GM12878 (cell line): ENCODE results near the gene ELK4. TPM values are rescaled to one million over a fixed set of nuclear protein-coding genes. Genes with fewer than 3 reads are reported as not detected.

ENCODE experiments used
- ATAC-seq: fragments of 200-7000 bp; cut with Tn5 transposase; 3 replicates; pipeline ENCODE4 v1.9.1; 2020; ENCODE audit warnings: mild to moderate bottlenecking, moderate library complexity
- BruUV-seq: library from RNA; stranded (reverse); fragments of 400-500 nt; replicated peaks from 2 replicates; lab custom pipeline; 2021; lab: Mats Ljungman, UMichigan
- CTCF ChIA-PET: fragments of 300-600 bp; sonication (Branson Sonifier 250); formaldehyde crosslinking; extraction: SDS; loops from one replicate; lab custom pipeline; 2021; ENCODE audit warnings: inconsistent platforms; lab: Yijun Ruan, JAX
- POLR2A ChIA-PET: fragments of 350-600 bp; formaldehyde crosslinking; extraction: SDS; loops from one replicate; lab custom pipeline; 2021; ENCODE audit warnings: inconsistent platforms; lab: Charles Lee
- RAD21 ChIA-PET: fragments of 300-600 bp; sonication (Branson Sonifier 250); formaldehyde crosslinking; loops from one replicate; lab custom pipeline; 2023; ENCODE audit warnings: antibody characterized with exemption; ENCODE audit not compliant: unreplicated experiment; lab: Charles Lee
- SMC1A ChIA-PET: fragments of 300-600 bp; sonication (Branson Sonifier 250); formaldehyde crosslinking; loops from one replicate; lab custom pipeline; 2023; ENCODE audit not compliant: unreplicated experiment, uncharacterized antibody; lab: Charles Lee
- DNase-seq: peaks from one replicate; pipeline ENCODE4 v3.0.0-alpha.2; 2011; ENCODE audit warnings: low read depth, low spot score
- FAIRE-seq: peaks from 3 replicates; lab custom pipeline; 2011; peaks lifted over from hg19 to GRCh38; lab: Jason Lieb, UNC
- H2AFZ ChIP-seq: 2 replicates; pipeline ENCODE4 v1.6.0; 2011; ENCODE audit warnings: low read depth, low read length, control low read depth; ENCODE audit not compliant: control insufficient read depth
- H3K27ac ChIP-seq: 2 replicates; pipeline ENCODE4 v1.5.1; 2011; ENCODE audit warnings: control low read depth; ENCODE audit not compliant: control insufficient read depth, insufficient read depth
- H3K27me3 ChIP-seq, 2 experiments: replicated peaks in 1 of 2; 2 replicates each; pipeline versions ENCODE4 v1.6.0 to v1.6.1; 2011; ENCODE audit warnings: low read length in 1 of 2; ENCODE audit not compliant: control insufficient read depth in 2 of 2, insufficient read depth in 2 of 2
- H3K36me3 ChIP-seq, 2 experiments: 2 replicates each; pipeline ENCODE4 v1.5.1; 2011; ENCODE audit warnings: low read length in 1 of 2; ENCODE audit not compliant: control insufficient read depth in 2 of 2, insufficient read depth in 2 of 2
- H3K4me1 ChIP-seq: 2 replicates; pipeline ENCODE4 v1.6.1; 2011; ENCODE audit warnings: mild to moderate bottlenecking, low read length, moderate library complexity, mixed read lengths; ENCODE audit not compliant: control insufficient read depth, insufficient read depth
- H3K4me2 ChIP-seq: 2 replicates; pipeline ENCODE4 v1.6.0; 2011; ENCODE audit warnings: control low read depth; ENCODE audit not compliant: control insufficient read depth, insufficient read depth
- H3K4me3 ChIP-seq: fragments of 200-600 bp; sonication (generic); 2 replicates; pipeline ENCODE4 v1.5.1; 2016
- H3K79me2 ChIP-seq: 2 replicates; pipeline ENCODE4 v1.6.0; 2011; ENCODE audit warnings: low read length; ENCODE audit not compliant: control insufficient read depth, insufficient read depth
- H3K9ac ChIP-seq: 2 replicates; pipeline ENCODE4 v1.8.0; 2011; ENCODE audit warnings: low read length, control low read depth, mixed read lengths; ENCODE audit not compliant: control insufficient read depth, insufficient read depth
- H3K9me3 ChIP-seq: replicated peaks from 3 replicates; pipeline ENCODE4 v1.5.1; 2011; ENCODE audit warnings: mild to moderate bottlenecking, low read length; ENCODE audit not compliant: control insufficient read depth, insufficient read depth
- H4K20me1 ChIP-seq: 2 replicates; pipeline ENCODE4 v1.6.0; 2011; ENCODE audit not compliant: control insufficient read depth, insufficient read depth
- EED ChIP-seq: sonication (generic); IDR thresholded peaks from 2 replicates; pipeline ENCODE4 v1.6.1; 2016; ENCODE audit warnings: antibody characterized with exemption, low read depth
- ETV6 ChIP-seq, 2 experiments: fragments of 450-650 bp in 1 of 2; IDR thresholded peaks in 1 of 2; conservative IDR thresholded peaks in 1 of 2; 2 replicates each; pipeline ENCODE4 v1.6.1; 2014; ENCODE audit warnings: antibody characterized with exemption in 1 of 2, borderline replicate concordance in 1 of 2, low read depth in 1 of 2, mild to moderate bottlenecking in 1 of 2, moderate library complexity in 1 of 2
- HDAC2 ChIP-seq: fragments of 200-600 bp; sonication (generic); IDR thresholded peaks from 2 replicates; pipeline ENCODE4 v1.6.1; 2017
- IKZF2 ChIP-seq, 2 experiments: fragments of 450-650 bp; IDR thresholded peaks; 2 replicates each; pipeline ENCODE4 v1.6.1; 2017; ENCODE audit warnings: mild to moderate bottlenecking in 2 of 2, moderate library complexity in 2 of 2
- MEF2B ChIP-seq: fragments of 450-650 bp; IDR thresholded peaks from 2 replicates; pipeline ENCODE4 v1.6.1; 2018; ENCODE audit warnings: mild to moderate bottlenecking, moderate library complexity; ENCODE audit not compliant: partially characterized antibody, poor library complexity, severe bottlenecking
- NR2F1 ChIP-seq: fragments of 450-650 bp; conservative IDR thresholded peaks from 2 replicates; pipeline ENCODE4 v1.6.1; 2017; ENCODE audit warnings: mild to moderate bottlenecking
- RAD51 ChIP-seq: fragments of 450-650 bp; IDR thresholded peaks from 2 replicates; pipeline ENCODE4 v1.6.1; 2016; ENCODE audit warnings: moderate library complexity, mild to moderate bottlenecking, inconsistent platforms
- SPI1 ChIP-seq: IDR thresholded peaks from 2 replicates; pipeline ENCODE4 v1.6.1; 2011; ENCODE audit warnings: low read depth, mild to moderate bottlenecking, low read length, moderate library complexity, borderline replicate concordance; ENCODE audit not compliant: insufficient read depth
- SRF ChIP-seq, 2 experiments: IDR thresholded peaks; 2 replicates each; pipeline ENCODE4 v1.6.1; 2011; ENCODE audit warnings: low read depth in 2 of 2, low read length in 2 of 2, mild to moderate bottlenecking in 1 of 2, moderate library complexity in 1 of 2
- ZNF217 ChIP-seq: fragments of 450-650 bp; IDR thresholded peaks from 2 replicates; pipeline ENCODE4 v1.6.1; 2017; ENCODE audit warnings: antibody characterized with exemption, mild to moderate bottlenecking
- WGBS: methylation state at CpG from one replicate; pipeline ENCODE4 v1.1.6; 2016; ENCODE audit warnings: low lambda C conversion rate; ENCODE audit not compliant: insufficient replicate concordance, insufficient coverage; ENCODE audit errors: missing lambda C conversion rate; 5-methylcytosine and 5-hydroxymethylcytosine counted together
- in situ Hi-C: fragments of 300-500 bp; cut with MboI; formaldehyde crosslinking; loops from 9 replicates; pipeline ENCODE4 v1.14.3; 2018; ENCODE audit warnings: mixed read lengths
- intact Hi-C: fragments of 100-400 bp; cut with micrococcal nuclease; formaldehyde crosslinking; loops from one replicate; pipeline ENCODE4 v1.14.2; 2022; ENCODE audit not compliant: unreplicated experiment
- polyA plus RNA-seq, 11 experiments: library from polyadenylated mRNA; depleted of rRNA in 4 of 11; unstranded in 6 of 11; stranded (reverse) in 5 of 11; fragments of >200 nt; fragmentation: Nextera tagmentation in 4 of 11; fragmentation: Illumina TruSeq in 1 of 11; extraction: Ambion mirVana in 4 of 11; extraction: Trizol in 1 of 11; gene quantifications; 1 replicate in 1 of 11; 2 replicates in 10 of 11; pipeline versions ENCODE4 v1.2.1 to v1.2.3, GENCODE V29; 2011 to 2016; ENCODE audit warnings: inconsistent platforms in 2 of 11, missing spikeins in 2 of 11, low read depth in 1 of 11
- total RNA-seq, 4 experiments: library from RNA; depleted of rRNA in 3 of 4; stranded (reverse); fragments of >200 nt in 3 of 4; fragmentation: Illumina TruSeq in 1 of 4; extraction: Trizol in 1 of 4; gene quantifications; 2 replicates each; pipeline versions ENCODE4 v1.2.1 to v1.2.3, GENCODE V29; 2013 to 2021
- TF ChIP-seq, protein P1 (sequence below): IDR thresholded peaks from 2 replicates; pipeline ENCODE4 v1.6.1; 2011; ENCODE audit warnings: mild to moderate bottlenecking, low read depth, low read length, moderate library complexity; ENCODE audit not compliant: insufficient replicate concordance

Gene ELK4
- total and polyA plus RNA-seq, 10 of the 15 experiments (the other 5 are each of a cell fraction or from before 2014, with no cell fraction given): 5.2 to 71.5 (median 18.5) TPM

GRCh38 chr1:205595861-205596260, 36.0 kb downstream of the ELK4 start:
- Histone ChIP-seq H3K79me2 (peaks cover 7% of the 10 kb centered on the region), H3K9ac (no peak overlapping the region), H3K4me2 (peak overlapping the region; percentile 36), H3K9me3 (no peaks in the 10 kb centered on the region), H4K20me1 (no peaks in the 10 kb centered on the region), H3K36me3 (peaks cover 0 to 13% of the 10 kb centered on the region in 2 experiments; a peak in 2 of 4 replicates), H3K4me1 (peaks cover 53% of the 10 kb centered on the region), H2AFZ (no peak overlapping the region), H3K4me3 (no peak overlapping the region), H3K27me3 (no peaks in the 10 kb centered on the region), H3K27ac (peak overlapping the region; percentile 2; the same call in 1 of the 2 replicates)
- intact Hi-C loops: no loop called here
- no peak for ATAC-seq
- POLR2A ChIA-PET: interaction anchor here (0.5 to 6.5 kb wide), 6 partner anchors 27 to 326 kb away, joined by 3 to 80 read pairs (median 8); partner anchors contain the start of gene ELK4
- WGBS: 47% methylated on average over 1 of the region's 1 CpG
- no peak for DNase-seq
- CTCF ChIA-PET: interaction anchor here (1.0 to 12.3 kb wide), 9 partner anchors 18 to 209 kb away, joined by 3 to 575 read pairs (median 11); partner anchors contain the start of gene ELK4
- SMC1A ChIA-PET: interaction anchor here (0.7 to 11.9 kb wide), 8 partner anchors 9 to 115 kb away, joined by 3 to 415 read pairs (median 25); partner anchors contain the start of gene ELK4
- no peak for FAIRE-seq
- no TSS peak for BruUV-seq
- RAD21 ChIA-PET: interaction anchor here (0.8 to 11.8 kb wide), 11 partner anchors 18 to 177 kb away, joined by 3 to 452 read pairs (median 6); partner anchors contain the start of gene ELK4
- TF ChIP-seq SRF (IDR thresholded peaks at IDR 0.05; ENCODE audit: low read depth in 2 of 2, low read length in 2 of 2) (no peak), RAD51 (no peak), HDAC2 (0 out of 2 replicates have a peak, but pooled peaks have one; percentile 13)
- in situ Hi-C loops: no loop called here

DNA sequence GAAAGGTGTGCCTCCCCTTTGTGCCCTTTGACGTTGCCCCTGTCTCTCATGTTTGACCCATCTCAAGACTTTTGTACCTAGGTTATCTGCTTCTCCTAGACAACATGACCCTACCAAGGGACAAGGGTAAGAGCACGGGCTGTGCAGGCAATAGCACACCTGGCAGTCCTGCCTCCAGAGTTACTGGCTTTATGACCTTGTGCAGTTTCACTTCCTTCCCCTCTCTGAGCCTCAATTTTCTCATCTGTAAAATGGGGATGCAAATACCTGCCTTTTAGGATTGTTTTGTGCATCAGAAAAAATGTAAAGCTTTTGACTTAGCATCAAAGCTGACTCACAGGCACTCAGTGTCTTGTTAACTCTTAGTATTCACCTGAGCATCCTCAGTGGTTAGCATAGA, 36.4 kb downstream of the ELK4 start:
- H3K27ac ChIP-seq: peak overlapping the region; percentile 71; the same call in 1 of the 2 replicates
- no peaks in the 10 kb centered on the region for H3K27me3 ChIP-seq
- in situ Hi-C loops: no loop called here
- TF ChIP-seq MEF2B: no peak
- TF ChIP-seq ZNF217: peak; percentile 68; the same call in 1 of the 2 replicates
- TF ChIP-seq ETV6 (conservative IDR thresholded peaks at IDR 0.05 in 1 of 2, IDR thresholded peaks at IDR 0.05 in 1 of 2; ENCODE audit: borderline replicate concordance in 1 of 2, low read depth in 1 of 2): 0 out of 4 replicates have a peak, but pooled peaks of 1 of the 2 experiments have one; percentile 44
- peak; percentile 54; the same call in 1 of the 2 replicates for TF ChIP-seq NR2F1
- TF ChIP-seq HDAC2: 0 out of 2 replicates have a peak, but pooled peaks have one; percentile 45
- peak; percentile 40 for TF ChIP-seq EED
- TF ChIP-seq, protein P1, sequence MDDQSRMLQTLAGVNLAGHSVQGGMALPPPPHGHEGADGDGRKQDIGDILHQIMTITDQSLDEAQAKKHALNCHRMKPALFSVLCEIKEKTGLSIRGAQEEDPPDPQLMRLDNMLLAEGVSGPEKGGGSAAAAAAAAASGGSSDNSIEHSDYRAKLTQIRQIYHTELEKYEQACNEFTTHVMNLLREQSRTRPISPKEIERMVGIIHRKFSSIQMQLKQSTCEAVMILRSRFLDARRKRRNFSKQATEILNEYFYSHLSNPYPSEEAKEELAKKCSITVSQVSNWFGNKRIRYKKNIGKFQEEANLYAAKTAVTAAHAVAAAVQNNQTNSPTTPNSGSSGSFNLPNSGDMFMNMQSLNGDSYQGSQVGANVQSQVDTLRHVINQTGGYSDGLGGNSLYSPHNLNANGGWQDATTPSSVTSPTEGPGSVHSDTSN: no peak
- TF ChIP-seq SPI1: peak; percentile 86
- 0 out of 4 replicates have a peak, but pooled peaks of 1 of the 2 experiments have one; percentile 45 for TF ChIP-seq IKZF2 (IDR thresholded peaks at IDR 0.05)
- WGBS: 8% methylated on average over 2 of the region's 2 CpGs
- DNase-seq (no peak), FAIRE-seq (no peak), ATAC-seq (peak; percentile 43)
- peaks cover 7% of the 10 kb centered on the region for H3K79me2 ChIP-seq
- no peaks in the 10 kb centered on the region for H3K9me3 ChIP-seq
- H2AFZ ChIP-seq: no peak overlapping the region
- H3K4me3 ChIP-seq: no peak overlapping the region
- RAD21 ChIA-PET: interaction anchor here (1.0 to 11.8 kb wide), 10 partner anchors 18 to 119 kb away, joined by 3 to 452 read pairs (median 8); partner anchors contain the start of gene ELK4
- POLR2A ChIA-PET: interaction anchor here (0.7 to 6.5 kb wide), 3 partner anchors 34 to 63 kb away, joined by 3 to 80 read pairs (median 67); partner anchors contain the start of gene ELK4
- CTCF ChIA-PET: interaction anchor here (1.0 to 12.3 kb wide), 11 partner anchors 18 to 382 kb away, joined by 3 to 575 read pairs (median 11); partner anchors contain the start of gene ELK4
- H3K9ac ChIP-seq: no peak overlapping the region
- no TSS peak for BruUV-seq
- H4K20me1 ChIP-seq: no peaks in the 10 kb centered on the region
- intact Hi-C loops: no loop called here
- H3K4me1 ChIP-seq: peaks cover 49% of the 10 kb centered on the region
- H3K36me3 ChIP-seq: peaks cover 0 to 13% of the 10 kb centered on the region in 2 experiments; a peak in 2 of 4 replicates
- peak overlapping the region; percentile 36 for H3K4me2 ChIP-seq
- SMC1A ChIA-PET: interaction anchor here (0.7 to 11.9 kb wide), 8 partner anchors 10 to 116 kb away, joined by 3 to 415 read pairs (median 25); partner anchors contain the start of gene ELK4
